GM19025 (cell line): Measurements from ENCODE around the gene UQCRHL.

Experiments
- ATAC-seq: cut with Tn5 transposase; IDR thresholded peaks from one replicate; pipeline ENCODE4 v1.9.1; 2021; ENCODE audit warnings: mild to moderate bottlenecking, low read depth, moderate library complexity; ENCODE audit not compliant: unreplicated experiment

The UQCRHL gene

DNA sequence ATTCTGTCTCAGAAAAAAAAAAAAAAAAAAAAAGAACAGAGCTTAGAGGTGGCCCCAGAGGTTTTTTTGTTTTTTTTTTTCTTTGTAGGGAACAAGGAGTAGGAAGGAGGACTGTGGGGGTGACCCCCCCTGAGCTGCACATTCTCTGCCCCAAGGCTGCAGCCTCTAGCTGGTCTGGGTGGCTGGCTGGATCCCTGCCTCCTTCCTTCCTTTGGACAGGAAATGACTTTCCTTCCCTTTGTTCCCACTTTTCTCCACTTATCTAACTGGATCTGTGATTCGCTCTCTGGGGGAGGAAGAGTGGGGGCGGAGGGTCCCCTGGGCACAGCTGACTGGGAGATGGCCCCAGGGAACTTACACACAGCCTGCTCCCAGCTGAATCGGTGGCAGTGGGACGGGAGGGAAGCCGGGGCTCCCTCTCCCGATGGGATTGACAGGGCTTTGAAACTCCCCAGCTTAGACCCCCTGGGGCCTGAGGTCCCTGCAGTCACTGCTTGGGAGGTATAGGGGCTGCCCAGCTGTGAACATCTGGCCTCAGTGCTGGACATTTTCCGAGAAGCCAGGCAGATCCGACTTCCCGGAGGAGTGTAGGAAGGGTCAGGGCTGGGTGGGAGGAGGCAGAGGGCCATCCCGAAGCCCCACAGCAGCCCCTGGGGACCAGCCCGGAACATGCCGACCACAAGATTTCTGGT is 46.8 kb downstream of the UQCRHL start:
- ATAC-seq, result no peak

DNA sequence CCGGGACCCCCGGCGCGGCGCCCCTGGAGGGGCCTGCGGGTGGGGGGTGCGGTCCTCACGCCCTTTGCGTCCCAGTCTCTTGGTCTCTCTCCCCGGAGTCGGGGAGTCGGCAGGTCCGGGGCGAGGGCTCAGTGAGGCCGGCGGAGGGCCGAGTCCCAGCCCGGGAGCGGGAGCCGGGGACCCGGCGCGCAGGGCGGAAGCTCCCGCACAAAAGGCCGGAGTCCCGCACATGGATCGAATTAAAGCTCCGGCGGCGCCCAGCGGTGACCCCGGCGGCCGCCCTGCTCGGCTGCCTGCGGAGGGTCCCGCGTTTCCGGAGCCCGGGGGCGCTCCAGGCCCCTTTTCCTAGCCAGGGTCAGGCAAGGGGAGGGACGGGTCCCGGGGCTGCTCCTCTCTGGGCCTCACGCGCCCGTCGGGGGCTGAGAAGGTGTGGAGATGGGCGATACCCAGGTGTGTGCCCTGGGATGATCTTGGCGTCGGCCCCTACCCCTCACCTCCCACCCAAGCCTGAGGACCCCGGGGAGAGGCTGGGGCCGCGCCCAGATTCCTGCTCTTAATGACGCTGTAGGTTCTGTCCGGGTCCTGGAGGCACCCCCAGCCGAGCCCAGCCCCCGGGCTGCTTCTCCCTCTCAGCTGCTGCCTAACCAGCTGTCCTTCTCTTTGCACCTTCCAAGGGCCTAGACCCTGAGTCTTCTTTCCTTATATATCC is 48.3 kb downstream of the UQCRHL start:
- ATAC-seq, result no peak

DNA sequence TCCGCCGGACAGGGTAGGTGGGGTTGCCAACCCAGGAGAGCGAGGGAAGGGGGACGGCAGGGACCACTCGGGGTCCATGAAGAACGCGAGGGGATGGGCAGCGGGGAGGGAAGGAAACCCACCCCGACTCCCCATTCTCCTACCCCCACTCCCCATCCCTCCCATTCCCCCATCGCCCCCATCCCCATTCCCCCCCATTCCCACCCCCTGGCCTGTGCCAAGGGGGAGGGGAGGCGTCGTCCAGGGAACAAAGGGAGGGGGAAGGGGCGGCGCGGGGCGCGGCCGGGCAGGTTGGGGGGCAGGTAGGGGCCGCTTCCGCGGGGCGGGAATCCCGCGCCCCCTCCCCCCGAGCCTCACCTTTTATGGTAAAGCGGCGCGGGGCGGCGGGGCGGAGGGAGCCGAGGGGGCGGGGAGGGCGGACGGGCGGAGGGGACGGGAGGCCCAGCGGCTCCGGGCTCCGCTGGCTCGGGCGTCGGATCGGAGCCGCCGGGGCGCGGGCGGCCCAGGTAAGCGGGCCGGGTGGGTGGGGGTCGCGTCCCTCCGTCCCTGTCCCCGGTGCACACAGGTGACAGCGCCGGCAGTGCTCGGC is 49.0 kb downstream of the UQCRHL start, which contains the start of gene FBLIM1:
FBLIM1 (plus strand) TSS at position 453 of the 589 bp plus-strand sequence. CDS start 6,189 bp downstream, outside the sequence.
- no peak for ATAC-seq

DNA sequence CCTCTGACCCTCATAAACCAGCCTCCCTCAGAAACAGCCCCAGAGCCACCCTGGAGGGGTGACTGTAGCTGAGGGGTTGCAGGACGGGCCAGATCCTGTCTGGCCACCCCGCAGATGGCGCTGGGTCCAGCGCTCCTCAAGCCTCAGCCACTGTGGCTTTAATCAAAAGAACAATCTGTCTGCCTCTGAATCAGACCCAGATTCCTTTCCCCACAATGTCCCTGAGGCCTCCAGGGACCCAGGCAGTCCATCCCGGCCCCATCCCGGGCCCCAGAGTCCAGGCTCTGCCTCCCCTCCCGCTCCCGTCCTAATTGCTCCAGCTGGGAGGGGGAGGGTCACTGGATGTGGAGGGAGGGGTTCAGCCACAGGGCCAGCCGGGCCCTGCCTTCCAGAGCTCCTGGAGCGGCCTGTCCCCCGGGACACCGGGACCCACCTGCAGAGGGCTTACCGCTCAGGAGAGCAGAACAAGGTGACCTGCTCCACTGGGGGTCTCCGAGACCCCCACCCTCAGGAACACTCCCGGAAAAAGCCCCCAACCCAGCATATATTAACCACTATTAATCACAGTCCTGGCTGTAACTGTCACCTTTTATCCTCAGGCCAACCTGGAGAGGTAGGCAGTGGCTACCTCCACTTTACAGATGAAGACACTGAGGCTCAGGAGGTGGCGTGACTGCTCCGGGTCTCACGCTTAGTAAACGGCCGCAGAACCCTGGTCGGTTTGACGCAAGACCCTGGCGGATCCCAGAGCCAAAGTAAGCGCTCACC is 49.7 kb downstream of the UQCRHL start:
- no peak for ATAC-seq
